GM12878 (cell line): Measurements from ENCODE around the gene ARHGAP6. TPM values are rescaled to one million over a fixed set of nuclear protein-coding genes. Genes with fewer than 3 reads are reported as not detected.

Experiments
- ATAC-seq: fragments of 200-7000 bp; cut with Tn5 transposase; 3 replicates; pipeline ENCODE4 v1.9.1; 2020; ENCODE audit warnings: mild to moderate bottlenecking, moderate library complexity
- BruUV-seq: library from RNA; stranded (reverse); fragments of 400-500 nt; replicated peaks from 2 replicates; lab custom pipeline; 2021; lab: Mats Ljungman, UMichigan
- CTCF ChIA-PET: fragments of 300-600 bp; sonication (Branson Sonifier 250); formaldehyde crosslinking; extraction: SDS; loops from one replicate; lab custom pipeline; 2021; ENCODE audit warnings: inconsistent platforms; lab: Yijun Ruan, JAX
- POLR2A ChIA-PET: fragments of 350-600 bp; formaldehyde crosslinking; extraction: SDS; loops from one replicate; lab custom pipeline; 2021; ENCODE audit warnings: inconsistent platforms; lab: Charles Lee
- RAD21 ChIA-PET: fragments of 300-600 bp; sonication (Branson Sonifier 250); formaldehyde crosslinking; loops from one replicate; lab custom pipeline; 2023; ENCODE audit warnings: antibody characterized with exemption; ENCODE audit not compliant: unreplicated experiment; lab: Charles Lee
- SMC1A ChIA-PET: fragments of 300-600 bp; sonication (Branson Sonifier 250); formaldehyde crosslinking; loops from one replicate; lab custom pipeline; 2023; ENCODE audit not compliant: unreplicated experiment, uncharacterized antibody; lab: Charles Lee
- DNase-seq: peaks from one replicate; pipeline ENCODE4 v3.0.0-alpha.2; 2011; ENCODE audit warnings: low read depth, low spot score
- FAIRE-seq: peaks from 3 replicates; lab custom pipeline; 2011; peaks lifted over from hg19 to GRCh38; lab: Jason Lieb, UNC
- H2AFZ ChIP-seq: 2 replicates; pipeline ENCODE4 v1.6.0; 2011; ENCODE audit warnings: low read depth, low read length, control low read depth; ENCODE audit not compliant: control insufficient read depth
- H3K27ac ChIP-seq: 2 replicates; pipeline ENCODE4 v1.5.1; 2011; ENCODE audit warnings: control low read depth; ENCODE audit not compliant: control insufficient read depth, insufficient read depth
- H3K27me3 ChIP-seq, 2 experiments: replicated peaks in 1 of 2; 2 replicates each; pipeline versions ENCODE4 v1.6.0 to v1.6.1; 2011; ENCODE audit warnings: low read length in 1 of 2; ENCODE audit not compliant: control insufficient read depth in 2 of 2, insufficient read depth in 2 of 2
- H3K36me3 ChIP-seq, 2 experiments: 2 replicates each; pipeline ENCODE4 v1.5.1; 2011; ENCODE audit warnings: low read length in 1 of 2; ENCODE audit not compliant: control insufficient read depth in 2 of 2, insufficient read depth in 2 of 2
- H3K4me1 ChIP-seq: 2 replicates; pipeline ENCODE4 v1.6.1; 2011; ENCODE audit warnings: mild to moderate bottlenecking, low read length, moderate library complexity, mixed read lengths; ENCODE audit not compliant: control insufficient read depth, insufficient read depth
- H3K4me2 ChIP-seq: 2 replicates; pipeline ENCODE4 v1.6.0; 2011; ENCODE audit warnings: control low read depth; ENCODE audit not compliant: control insufficient read depth, insufficient read depth
- H3K4me3 ChIP-seq: fragments of 200-600 bp; sonication (generic); 2 replicates; pipeline ENCODE4 v1.5.1; 2016
- H3K79me2 ChIP-seq: 2 replicates; pipeline ENCODE4 v1.6.0; 2011; ENCODE audit warnings: low read length; ENCODE audit not compliant: control insufficient read depth, insufficient read depth
- H3K9ac ChIP-seq: 2 replicates; pipeline ENCODE4 v1.8.0; 2011; ENCODE audit warnings: low read length, control low read depth, mixed read lengths; ENCODE audit not compliant: control insufficient read depth, insufficient read depth
- H3K9me3 ChIP-seq: replicated peaks from 3 replicates; pipeline ENCODE4 v1.5.1; 2011; ENCODE audit warnings: mild to moderate bottlenecking, low read length; ENCODE audit not compliant: control insufficient read depth, insufficient read depth
- H4K20me1 ChIP-seq: 2 replicates; pipeline ENCODE4 v1.6.0; 2011; ENCODE audit not compliant: control insufficient read depth, insufficient read depth
- BCL11A ChIP-seq: IDR thresholded peaks from 2 replicates; pipeline ENCODE4 v1.6.1; 2011; ENCODE audit warnings: low read depth, low read length
- FOXK2 ChIP-seq: fragments of 450-650 bp; IDR thresholded peaks from 2 replicates; pipeline ENCODE4 v1.6.1; 2017; ENCODE audit warnings: mild to moderate bottlenecking, moderate library complexity
- PRDM15 ChIP-seq: fragments of 450-650 bp; formaldehyde crosslinking; IDR thresholded peaks from 2 replicates; pipeline ENCODE4 v1.4.0; 2020; ENCODE audit warnings: mild to moderate bottlenecking, moderate library complexity
- RAD51 ChIP-seq: fragments of 450-650 bp; IDR thresholded peaks from 2 replicates; pipeline ENCODE4 v1.6.1; 2016; ENCODE audit warnings: moderate library complexity, mild to moderate bottlenecking, inconsistent platforms
- SPI1 ChIP-seq: IDR thresholded peaks from 2 replicates; pipeline ENCODE4 v1.6.1; 2011; ENCODE audit warnings: low read depth, mild to moderate bottlenecking, low read length, moderate library complexity, borderline replicate concordance; ENCODE audit not compliant: insufficient read depth
- SREBF2 ChIP-seq: IDR thresholded peaks from 2 replicates; pipeline ENCODE4 v1.6.1; 2012; ENCODE audit warnings: mild to moderate bottlenecking, low read length
- ZBED1 ChIP-seq: IDR thresholded peaks from 2 replicates; pipeline ENCODE4 v1.6.1; 2016; ENCODE audit warnings: borderline replicate concordance
- ZBTB11 ChIP-seq: fragments of 450-650 bp; formaldehyde crosslinking; IDR thresholded peaks from 2 replicates; pipeline ENCODE4 v1.5.0; 2022; ENCODE audit warnings: mild to moderate bottlenecking, missing genetic modification characterization
- ZNF207 ChIP-seq: fragments of 450-650 bp; IDR thresholded peaks from 2 replicates; pipeline ENCODE4 v1.6.1; 2014; ENCODE audit warnings: antibody characterized with exemption, mild to moderate bottlenecking, borderline replicate concordance
- ZNF622 ChIP-seq: fragments of 450-650 bp; IDR thresholded peaks from 2 replicates; pipeline ENCODE4 v1.6.1; 2017; ENCODE audit warnings: mild to moderate bottlenecking, inconsistent platforms
- WGBS: methylation state at CpG from one replicate; pipeline ENCODE4 v1.1.6; 2016; ENCODE audit warnings: low lambda C conversion rate; ENCODE audit not compliant: insufficient replicate concordance, insufficient coverage; ENCODE audit errors: missing lambda C conversion rate; 5-methylcytosine and 5-hydroxymethylcytosine counted together
- in situ Hi-C: fragments of 300-500 bp; cut with MboI; formaldehyde crosslinking; loops from 9 replicates; pipeline ENCODE4 v1.14.3; 2018; ENCODE audit warnings: mixed read lengths
- intact Hi-C: fragments of 100-400 bp; cut with micrococcal nuclease; formaldehyde crosslinking; loops from one replicate; pipeline ENCODE4 v1.14.2; 2022; ENCODE audit not compliant: unreplicated experiment
- polyA plus RNA-seq, 11 experiments: library from polyadenylated mRNA; depleted of rRNA in 4 of 11; unstranded in 6 of 11; stranded (reverse) in 5 of 11; fragments of >200 nt; fragmentation: Nextera tagmentation in 4 of 11; fragmentation: Illumina TruSeq in 1 of 11; extraction: Ambion mirVana in 4 of 11; extraction: Trizol in 1 of 11; gene quantifications; 1 replicate in 1 of 11; 2 replicates in 10 of 11; pipeline versions ENCODE4 v1.2.1 to v1.2.3, GENCODE V29; 2011 to 2016; ENCODE audit warnings: inconsistent platforms in 2 of 11, missing spikeins in 2 of 11, low read depth in 1 of 11
- total RNA-seq, 4 experiments: library from RNA; depleted of rRNA in 3 of 4; stranded (reverse); fragments of >200 nt in 3 of 4; fragmentation: Illumina TruSeq in 1 of 4; extraction: Trizol in 1 of 4; gene quantifications; 2 replicates each; pipeline versions ENCODE4 v1.2.1 to v1.2.3, GENCODE V29; 2013 to 2021

The ARHGAP6 gene
- total and polyA plus RNA-seq, 10 of the 15 experiments (the other 5 are each of a cell fraction or from before 2014, with no cell fraction given), result 0.20 to 1.8 (median 0.76) TPM

- TF ChIP-seq ZBTB11 (CRISPR knock-in tag) (no peak), BCL11A (no peak)
Measured at GRCh38 chrX:11407331-11408108, 258.2 kb downstream of the ARHGAP6 start (continued).

- POLR2A ChIA-PET, result no interaction called here
- no peak overlapping the region for H3K27ac ChIP-seq
- RAD21 ChIA-PET, result no interaction called here
- SMC1A ChIA-PET, result interaction anchor here (1.3 kb wide), 1 partner anchor 25 kb away, joined by 4 read pairs; no protein-coding TSS in a partner anchor
- H3K9me3 ChIP-seq, result no peaks in the 10 kb centered on the region
- no peaks in the 10 kb centered on the region for H3K4me1 ChIP-seq
- CTCF ChIA-PET, result interaction anchor here (2.1 kb wide), 1 partner anchor 25 kb away, joined by 10 read pairs; no protein-coding TSS in a partner anchor
- ATAC-seq (no peak), DNase-seq (no peak), FAIRE-seq (no peak)
- no peak overlapping the region for H3K4me3 ChIP-seq
- no peaks in the 10 kb centered on the region for H3K27me3 ChIP-seq
- no peak overlapping the region for H2AFZ ChIP-seq
- 26% methylated on average over 9 of the region's 9 CpGs for WGBS
- H3K79me2 ChIP-seq, result no peaks in the 10 kb centered on the region
- no TSS peak for BruUV-seq
- H3K4me2 ChIP-seq, result no peak overlapping the region
- in situ Hi-C loops (no loop called here), intact Hi-C loops (no loop called here)
- H3K9ac ChIP-seq, result no peak overlapping the region
- no peaks in the 10 kb centered on the region for H4K20me1 ChIP-seq
- no peaks in the 10 kb centered on the region for H3K36me3 ChIP-seq
- TF ChIP-seq SREBF2 (no peak), ZNF207 (no peak), RAD51 (no peak), ZNF622 (no peak), FOXK2 (no peak), PRDM15 (no peak), SPI1 (no peak), ZBED1 (no peak), ZBTB11 (CRISPR knock-in tag) (no peak)
Measured at GRCh38 chrX:11406109-11406765, 259.5 kb downstream of the ARHGAP6 start.
